ENCODE data around the gene MYO18B.

The MYO18B gene

GRCh38 chr22:25869771-25870170 lies 127.8 kb downstream of the MYO18B start:
- Histone ChIP-seq H3K9me3 (ENCODE audit: control insufficient read depth, low read length) (no peaks in the 10 kb centered on the region), H3K27ac (ENCODE audit: insufficient read depth, low read depth, low read length, poor library complexity, severe bottlenecking) (no peak overlapping the region), H3K27me3 (ENCODE audit: control insufficient read depth, insufficient read depth, low read length, poor library complexity, severe bottlenecking) (no peaks in the 10 kb centered on the region), H3K36me3 (ENCODE audit: control insufficient read depth, insufficient read depth, low read length) (no peaks in the 10 kb centered on the region), H3K4me1 (ENCODE audit: control insufficient read depth, insufficient read depth, low read length) (peaks cover 5% of the 10 kb centered on the region), H3K4me3 (ENCODE audit: insufficient read depth, low read depth, low read length) (no peak overlapping the region)
- 94 to 95% methylated on average over 6 of the region's 6 CpGs for WGBS, 2 experiments

DNA sequence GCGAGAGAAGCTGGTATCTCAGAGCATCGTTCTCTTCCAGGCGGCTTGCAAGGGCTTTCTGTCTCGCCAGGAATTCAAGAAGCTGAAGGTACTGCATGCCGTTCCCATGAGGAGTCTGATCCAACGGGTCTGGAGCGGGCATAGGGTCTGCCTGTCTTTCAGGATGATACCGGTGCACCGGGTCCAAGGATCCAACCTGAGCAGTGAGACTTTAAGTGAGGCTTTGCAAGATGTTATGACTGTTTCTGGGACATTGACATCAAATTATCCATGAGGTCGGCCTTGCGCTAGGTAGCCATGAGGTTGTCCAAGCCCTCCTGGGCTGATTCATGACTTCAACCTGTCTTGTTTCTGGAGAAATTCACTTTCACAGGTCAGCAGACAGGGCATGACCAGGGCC lies 132.3 kb downstream of the MYO18B start:
- Histone ChIP-seq H3K27ac (ENCODE audit: insufficient read depth, low read depth, low read length, poor library complexity, severe bottlenecking) (no peak overlapping the region), H3K4me1 (ENCODE audit: control insufficient read depth, insufficient read depth, low read length) (peaks cover 5% of the 10 kb centered on the region), H3K27me3 (ENCODE audit: control insufficient read depth, insufficient read depth, low read length, poor library complexity, severe bottlenecking) (no peaks in the 10 kb centered on the region), H3K36me3 (ENCODE audit: control insufficient read depth, insufficient read depth, low read length) (no peaks in the 10 kb centered on the region), H3K4me3 (ENCODE audit: insufficient read depth, low read depth, low read length) (no peak overlapping the region), H3K9me3 (ENCODE audit: control insufficient read depth, low read length) (no peaks in the 10 kb centered on the region)
- 95 to 96% methylated on average over 11 of the region's 11 CpGs for WGBS, 2 experiments

- no peak overlapping the region for H3K4me3 ChIP-seq (ENCODE audit: insufficient read depth, low read depth, low read length)
- no peaks in the 10 kb centered on the region for H3K36me3 ChIP-seq (ENCODE audit: control insufficient read depth, insufficient read depth, low read length)
- H3K9me3 ChIP-seq (ENCODE audit: control insufficient read depth, low read length) = no peaks in the 10 kb centered on the region
- H3K27me3 ChIP-seq (ENCODE audit: control insufficient read depth, insufficient read depth, low read length, poor library complexity, severe bottlenecking) = no peaks in the 10 kb centered on the region
- H3K4me1 ChIP-seq (ENCODE audit: control insufficient read depth, insufficient read depth, low read length) = peaks cover 5% of the 10 kb centered on the region
- 83% methylated on average over 1 of the region's 2 CpGs for WGBS, 2 experiments
- no peak overlapping the region for H3K27ac ChIP-seq (ENCODE audit: insufficient read depth, low read depth, low read length, poor library complexity, severe bottlenecking)
Measured at GRCh38 chr22:25875461-25875860, 133.5 kb downstream of the MYO18B start.

GRCh38 chr22:25876871-25877270 lies 134.9 kb downstream of the MYO18B start:
- 59 to 70% methylated on average over 4 of the region's 4 CpGs for WGBS, 2 experiments
- no peak overlapping the region for H3K4me3 ChIP-seq (ENCODE audit: insufficient read depth, low read depth, low read length)
- no peaks in the 10 kb centered on the region for H3K27me3 ChIP-seq (ENCODE audit: control insufficient read depth, insufficient read depth, low read length, poor library complexity, severe bottlenecking)
- H3K36me3 ChIP-seq (ENCODE audit: control insufficient read depth, insufficient read depth, low read length) = no peaks in the 10 kb centered on the region
- no peak overlapping the region for H3K27ac ChIP-seq (ENCODE audit: insufficient read depth, low read depth, low read length, poor library complexity, severe bottlenecking)
- no peaks in the 10 kb centered on the region for H3K9me3 ChIP-seq (ENCODE audit: control insufficient read depth, low read length)
- H3K4me1 ChIP-seq (ENCODE audit: control insufficient read depth, insufficient read depth, low read length) = peaks cover 5% of the 10 kb centered on the region

- Histone ChIP-seq H3K36me3 (ENCODE audit: control insufficient read depth, insufficient read depth, low read length) (no peaks in the 10 kb centered on the region), H3K4me3 (ENCODE audit: insufficient read depth, low read depth, low read length) (no peak overlapping the region), H3K27ac (ENCODE audit: insufficient read depth, low read depth, low read length, poor library complexity, severe bottlenecking) (no peak overlapping the region), H3K27me3 (ENCODE audit: control insufficient read depth, insufficient read depth, low read length, poor library complexity, severe bottlenecking) (no peaks in the 10 kb centered on the region), H3K9me3 (ENCODE audit: control insufficient read depth, low read length) (no peaks in the 10 kb centered on the region), H3K4me1 (ENCODE audit: control insufficient read depth, insufficient read depth, low read length) (no peaks in the 10 kb centered on the region)
- WGBS, 2 experiments = 85 to 93% methylated on average over 3 of the region's 3 CpGs
Measured at GRCh38 chr22:25878933-25879332, 136.9 kb downstream of the MYO18B start.

DNA sequence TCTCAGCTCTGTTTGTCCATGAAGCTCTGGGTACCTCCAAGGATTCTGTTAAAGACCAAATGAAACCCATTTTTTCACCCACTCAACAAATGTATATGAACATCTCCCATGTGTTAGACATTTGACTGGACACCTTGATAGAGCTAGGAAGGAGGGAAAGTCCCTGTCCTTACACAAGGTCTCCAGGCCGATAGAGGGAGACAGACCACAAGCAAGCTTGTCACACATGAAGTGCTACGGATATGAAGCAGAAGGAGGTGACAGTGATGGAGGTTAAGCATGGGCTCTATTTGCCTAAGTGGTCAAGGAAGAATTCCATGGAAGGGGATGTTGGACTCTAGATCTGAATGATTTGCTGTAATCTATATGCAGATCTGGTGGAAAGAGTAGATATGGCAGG lies 138.5 kb downstream of the MYO18B start:
- Histone ChIP-seq H3K4me1 (ENCODE audit: control insufficient read depth, insufficient read depth, low read length) (no peaks in the 10 kb centered on the region), H3K27ac (ENCODE audit: insufficient read depth, low read depth, low read length, poor library complexity, severe bottlenecking) (no peak overlapping the region), H3K4me3 (ENCODE audit: insufficient read depth, low read depth, low read length) (no peak overlapping the region), H3K27me3 (ENCODE audit: control insufficient read depth, insufficient read depth, low read length, poor library complexity, severe bottlenecking) (no peaks in the 10 kb centered on the region), H3K36me3 (ENCODE audit: control insufficient read depth, insufficient read depth, low read length) (no peaks in the 10 kb centered on the region), H3K9me3 (ENCODE audit: control insufficient read depth, low read length) (no peaks in the 10 kb centered on the region)
- 87 to 92% methylated on average over 2 of the region's 2 CpGs for WGBS, 2 experiments

DNA sequence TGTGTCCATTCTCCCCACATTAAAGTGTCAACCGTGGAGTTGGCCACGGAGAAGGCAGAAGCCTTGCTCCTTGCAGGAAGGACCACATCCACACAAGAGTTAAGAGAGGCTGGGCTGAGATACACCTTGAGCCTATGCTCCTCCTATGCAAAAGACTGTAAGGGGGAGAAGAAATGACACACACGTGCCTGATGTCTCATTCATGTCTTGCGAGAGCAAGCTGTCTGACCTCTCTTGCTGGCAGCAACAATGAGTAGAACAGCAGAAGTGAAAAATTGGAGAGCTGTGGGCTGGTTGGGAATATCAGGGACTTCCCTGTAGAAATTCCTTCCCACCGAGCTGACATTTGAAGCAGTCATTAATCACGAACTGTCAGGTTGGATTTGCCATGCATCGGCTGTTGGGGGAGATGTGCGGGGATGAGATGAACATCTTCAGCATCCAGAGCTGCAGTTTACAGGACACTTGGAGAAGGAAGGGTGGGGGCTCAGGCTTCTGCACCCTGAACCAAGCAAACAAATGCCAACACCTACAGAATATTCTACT lies 139.3 kb downstream of the MYO18B start:
- H3K27ac ChIP-seq (ENCODE audit: insufficient read depth, low read depth, low read length, poor library complexity, severe bottlenecking) = no peak overlapping the region
- H3K4me3 ChIP-seq (ENCODE audit: insufficient read depth, low read depth, low read length) = no peak overlapping the region
- WGBS, 2 experiments = 88 to 89% methylated on average over 8 of the region's 8 CpGs
- H3K4me1 ChIP-seq (ENCODE audit: control insufficient read depth, insufficient read depth, low read length) = peaks cover 2% of the 10 kb centered on the region
- no peaks in the 10 kb centered on the region for H3K27me3 ChIP-seq (ENCODE audit: control insufficient read depth, insufficient read depth, low read length, poor library complexity, severe bottlenecking)
- no peaks in the 10 kb centered on the region for H3K9me3 ChIP-seq (ENCODE audit: control insufficient read depth, low read length)
- no peaks in the 10 kb centered on the region for H3K36me3 ChIP-seq (ENCODE audit: control insufficient read depth, insufficient read depth, low read length)

- Histone ChIP-seq H3K4me3 (ENCODE audit: insufficient read depth, low read depth, low read length) (no peak overlapping the region), H3K4me1 (ENCODE audit: control insufficient read depth, insufficient read depth, low read length) (peaks cover 4% of the 10 kb centered on the region), H3K36me3 (ENCODE audit: control insufficient read depth, insufficient read depth, low read length) (no peaks in the 10 kb centered on the region), H3K27me3 (ENCODE audit: control insufficient read depth, insufficient read depth, low read length, poor library complexity, severe bottlenecking) (no peaks in the 10 kb centered on the region), H3K27ac (ENCODE audit: insufficient read depth, low read depth, low read length, poor library complexity, severe bottlenecking) (no peak overlapping the region), H3K9me3 (ENCODE audit: control insufficient read depth, low read length) (no peaks in the 10 kb centered on the region)
- 100% methylated on average over 1 to 2 of the region's 2 CpGs for WGBS, 2 experiments
Measured at GRCh38 chr22:25882360-25882759, 140.4 kb downstream of the MYO18B start.

DNA sequence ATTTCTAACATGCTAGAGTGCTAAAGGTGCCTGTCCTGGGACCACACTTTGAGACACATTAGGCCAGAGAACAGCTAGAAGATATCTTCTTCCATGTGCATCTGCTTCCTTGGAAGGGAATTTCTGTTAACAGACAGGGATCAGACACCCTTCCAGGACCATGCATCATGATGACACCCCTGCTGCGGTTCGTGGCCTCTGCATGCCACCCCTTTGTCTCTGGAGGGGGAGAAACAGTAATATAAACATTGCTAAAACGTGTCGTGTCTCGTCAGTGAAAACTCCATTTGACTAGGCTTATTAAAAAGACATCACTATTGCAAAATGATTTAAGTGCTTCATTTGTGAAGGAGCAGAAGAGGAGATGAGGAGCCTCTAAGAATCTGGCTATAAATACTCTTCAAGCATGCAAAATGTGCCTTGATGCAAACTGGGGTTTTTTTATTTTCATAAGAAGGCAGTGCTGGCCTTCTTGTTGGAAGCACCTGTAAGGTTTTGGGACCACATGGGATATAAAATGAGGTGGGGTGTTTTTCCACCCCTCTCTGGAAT lies 141.6 kb downstream of the MYO18B start:
- Histone ChIP-seq H3K4me1 (ENCODE audit: control insufficient read depth, insufficient read depth, low read length) (peaks cover 4% of the 10 kb centered on the region), H3K36me3 (ENCODE audit: control insufficient read depth, insufficient read depth, low read length) (no peaks in the 10 kb centered on the region), H3K27ac (ENCODE audit: insufficient read depth, low read depth, low read length, poor library complexity, severe bottlenecking) (no peak overlapping the region), H3K9me3 (ENCODE audit: control insufficient read depth, low read length) (no peaks in the 10 kb centered on the region), H3K27me3 (ENCODE audit: control insufficient read depth, insufficient read depth, low read length, poor library complexity, severe bottlenecking) (no peaks in the 10 kb centered on the region), H3K4me3 (ENCODE audit: insufficient read depth, low read depth, low read length) (no peak overlapping the region)
- 87 to 91% methylated on average over 5 of the region's 5 CpGs for WGBS, 2 experiments

DNA sequence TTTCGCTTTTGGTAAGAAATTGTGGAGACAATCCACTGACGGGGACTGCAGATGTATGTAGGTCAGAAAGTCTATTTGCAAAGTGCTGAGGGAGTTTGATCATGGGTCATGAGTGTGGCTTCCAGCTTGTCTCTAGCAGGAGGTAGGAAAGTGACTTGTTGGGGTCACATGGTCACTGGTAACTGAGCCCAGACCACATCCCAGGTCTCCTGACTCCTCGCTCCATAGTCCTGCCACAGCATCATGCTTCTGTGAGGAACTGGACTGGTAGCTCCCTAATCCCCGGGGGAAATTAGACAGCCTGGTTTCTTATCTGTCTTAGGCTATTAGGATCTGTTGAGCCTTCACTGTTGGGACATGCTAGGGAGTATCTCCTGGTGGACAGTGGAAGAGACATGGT lies 142.1 kb downstream of the MYO18B start:
- peaks cover 4% of the 10 kb centered on the region for H3K4me1 ChIP-seq (ENCODE audit: control insufficient read depth, insufficient read depth, low read length)
- no peak overlapping the region for H3K27ac ChIP-seq (ENCODE audit: insufficient read depth, low read depth, low read length, poor library complexity, severe bottlenecking)
- 92 to 94% methylated on average over 4 of the region's 4 CpGs for WGBS, 2 experiments
- no peaks in the 10 kb centered on the region for H3K27me3 ChIP-seq (ENCODE audit: control insufficient read depth, insufficient read depth, low read length, poor library complexity, severe bottlenecking)
- H3K36me3 ChIP-seq (ENCODE audit: control insufficient read depth, insufficient read depth, low read length) = no peaks in the 10 kb centered on the region
- H3K9me3 ChIP-seq (ENCODE audit: control insufficient read depth, low read length) = no peaks in the 10 kb centered on the region
- H3K4me3 ChIP-seq (ENCODE audit: insufficient read depth, low read depth, low read length) = no peak overlapping the region
